ENCODE measurements around the gene TWIST2.

The TWIST2 gene

GRCh38 chr2:238838786-238839327 is 9.0 kb upstream of the TWIST2 start:
- DNase-seq (ENCODE audit: low spot score): no peak

GRCh38 chr2:238839428-238839827 is 8.5 kb upstream of the TWIST2 start:
- DNase-seq (ENCODE audit: low spot score): no peak

- no peak for DNase-seq (ENCODE audit: low spot score)
These were observed 6.2 kb upstream of the TWIST2 start for GRCh38 chr2:238841542-238842164.

GRCh38 chr2:238843476-238843875 is 4.4 kb upstream of the TWIST2 start:
- DNase-seq (ENCODE audit: low spot score): no peak

GRCh38 chr2:238845583-238846377 is 2.1 kb upstream of the TWIST2 start:
- no peak for DNase-seq (ENCODE audit: low spot score)

GRCh38 chr2:238846378-238846627 is 1.6 kb upstream of the TWIST2 start:
- DNase-seq (ENCODE audit: low spot score): no peak

GRCh38 chr2:238846628-238847418 is 1.1 kb upstream of the TWIST2 start:
- peak; percentile 44 for DNase-seq (ENCODE audit: low spot score)

GRCh38 chr2:238847419-238847801 is 475 bp upstream of the TWIST2 start:
- DNase-seq (ENCODE audit: low spot score): no peak

- DNase-seq (ENCODE audit: low spot score): no peak
These were observed 748 bp downstream of the TWIST2 start for GRCh38 chr2:238848691-238848975.

- peak; percentile 30 for DNase-seq (ENCODE audit: low spot score)
These were observed 1.3 kb downstream of the TWIST2 start for GRCh38 chr2:238848976-238849853.

GRCh38 chr2:238850091-238850490 is 2.2 kb downstream of the TWIST2 start:
- no peak for DNase-seq (ENCODE audit: low spot score)

GRCh38 chr2:238851026-238851425 is 3.1 kb downstream of the TWIST2 start:
- no peak for DNase-seq (ENCODE audit: low spot score)

GRCh38 chr2:238851761-238852160 is 3.9 kb downstream of the TWIST2 start:
- DNase-seq (ENCODE audit: low spot score): no peak

GRCh38 chr2:238852206-238852869 is 4.5 kb downstream of the TWIST2 start:
- DNase-seq (ENCODE audit: low spot score): no peak

GRCh38 chr2:238853218-238853617 is 5.3 kb downstream of the TWIST2 start:
- DNase-seq (ENCODE audit: low spot score): no peak

GRCh38 chr2:238853721-238854120 is 5.8 kb downstream of the TWIST2 start:
- DNase-seq (ENCODE audit: low spot score): no peak

GRCh38 chr2:238854246-238854645 is 6.4 kb downstream of the TWIST2 start:
- DNase-seq (ENCODE audit: low spot score): no peak

GRCh38 chr2:238854699-238855229 is 6.9 kb downstream of the TWIST2 start:
- DNase-seq (ENCODE audit: low spot score): no peak

- no peak for DNase-seq (ENCODE audit: low spot score)
These were observed 7.4 kb downstream of the TWIST2 start for GRCh38 chr2:238855299-238855698.

GRCh38 chr2:238855891-238856580 is 8.2 kb downstream of the TWIST2 start:
- DNase-seq (ENCODE audit: low spot score): no peak

Data from iPS-NIHi11 (cell line).